Fibroblast of peridontal ligament (primary cell): ENCODE measurements around the gene SPOCK1.

Experiments used
- DNase-seq: peaks from one replicate; pipeline ENCODE4 v3.0.0-alpha.2; 2010; ENCODE audit errors: extremely low read depth

Gene SPOCK1

DNA sequence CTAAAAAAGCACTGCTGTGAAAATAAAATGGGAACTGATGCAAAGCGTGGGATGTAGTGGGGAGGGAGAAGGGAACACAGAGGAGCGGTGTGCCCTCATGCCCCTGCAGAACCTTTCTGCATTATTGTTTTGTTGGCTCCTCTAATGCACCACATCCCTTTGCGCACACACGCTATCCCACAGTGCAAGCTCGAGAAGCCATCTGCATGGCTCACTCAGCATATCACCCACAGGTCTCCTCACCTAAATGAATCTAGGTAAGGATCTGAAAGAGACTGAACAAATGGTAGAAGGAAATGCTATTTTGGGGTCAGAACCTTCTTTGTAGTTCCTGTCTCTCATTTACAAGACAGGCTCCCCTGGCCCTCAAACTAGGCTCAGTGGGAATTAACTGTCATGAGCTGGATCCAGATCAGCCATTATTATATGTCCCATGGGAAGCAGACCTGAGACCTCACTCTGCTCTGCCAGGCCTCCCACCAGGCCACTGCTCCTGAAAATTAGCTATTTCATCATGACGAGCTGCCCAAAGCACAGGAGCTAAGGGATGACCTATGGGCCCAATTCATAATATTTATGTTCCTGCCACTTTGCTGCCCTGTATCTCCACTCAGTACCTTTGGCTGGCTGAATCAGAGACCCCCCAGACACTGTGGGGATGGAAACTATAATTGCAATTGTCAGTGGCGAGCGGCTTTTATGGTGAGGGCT lies 169.4 kb downstream of the SPOCK1 start:
- no peak for DNase-seq

DNA sequence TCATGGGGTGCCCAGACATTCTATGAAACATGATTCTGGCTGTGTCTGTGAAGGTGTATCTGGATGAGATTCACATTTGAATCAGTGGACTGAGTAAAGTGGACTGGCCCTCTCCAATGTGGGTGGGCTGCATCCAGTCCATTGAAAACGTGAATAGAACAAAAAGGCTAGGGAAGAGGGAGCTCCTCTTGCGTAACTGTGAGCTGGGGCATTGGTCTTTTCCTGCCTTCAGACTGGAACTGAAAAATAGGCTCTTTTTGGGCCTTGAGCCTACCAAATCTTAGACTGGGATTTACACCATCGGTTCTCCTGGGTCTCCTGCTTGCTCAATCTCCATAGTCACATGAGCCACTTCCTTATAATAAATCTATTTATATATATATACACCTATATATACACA lies 170.1 kb downstream of the SPOCK1 start:
- no peak for DNase-seq

DNA sequence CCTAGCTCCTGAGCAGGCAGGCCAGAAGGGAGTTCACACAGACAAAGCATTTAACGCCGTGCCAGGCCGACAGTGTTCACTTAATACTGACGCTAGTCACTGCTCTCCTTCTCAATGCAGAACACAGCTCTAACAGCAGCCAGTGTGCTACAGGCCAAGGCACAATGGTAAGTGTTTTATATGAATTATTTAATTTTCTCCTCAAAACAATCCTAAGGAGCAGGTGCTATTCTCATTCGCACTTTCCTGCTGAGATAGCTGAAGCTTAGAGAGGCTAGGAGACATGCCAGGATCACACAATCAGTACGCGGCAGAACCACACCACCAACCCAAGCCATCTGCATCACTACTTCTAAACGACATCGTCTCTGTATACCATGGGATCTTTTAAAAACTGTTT lies 170.7 kb downstream of the SPOCK1 start:
- DNase-seq, result no peak

DNA sequence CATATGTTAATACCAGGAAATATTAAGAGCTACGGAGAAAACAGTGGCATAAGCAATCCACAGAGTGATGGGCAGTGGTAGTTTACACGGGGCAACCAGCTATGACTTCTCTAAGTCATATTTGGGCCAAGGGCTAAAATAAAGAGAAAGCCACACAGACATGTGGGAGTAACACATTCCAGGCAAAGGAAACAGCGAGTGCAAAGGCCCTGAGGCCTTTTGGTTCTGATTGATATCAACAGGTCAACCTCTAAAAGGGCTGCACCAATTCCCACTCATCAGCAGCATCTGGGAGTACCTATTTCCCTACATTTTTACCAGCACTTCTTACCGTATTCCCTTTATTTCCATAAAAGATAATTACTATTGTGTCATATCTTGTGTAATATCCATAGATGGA lies 173.4 kb downstream of the SPOCK1 start:
- DNase-seq, result no peak

DNA sequence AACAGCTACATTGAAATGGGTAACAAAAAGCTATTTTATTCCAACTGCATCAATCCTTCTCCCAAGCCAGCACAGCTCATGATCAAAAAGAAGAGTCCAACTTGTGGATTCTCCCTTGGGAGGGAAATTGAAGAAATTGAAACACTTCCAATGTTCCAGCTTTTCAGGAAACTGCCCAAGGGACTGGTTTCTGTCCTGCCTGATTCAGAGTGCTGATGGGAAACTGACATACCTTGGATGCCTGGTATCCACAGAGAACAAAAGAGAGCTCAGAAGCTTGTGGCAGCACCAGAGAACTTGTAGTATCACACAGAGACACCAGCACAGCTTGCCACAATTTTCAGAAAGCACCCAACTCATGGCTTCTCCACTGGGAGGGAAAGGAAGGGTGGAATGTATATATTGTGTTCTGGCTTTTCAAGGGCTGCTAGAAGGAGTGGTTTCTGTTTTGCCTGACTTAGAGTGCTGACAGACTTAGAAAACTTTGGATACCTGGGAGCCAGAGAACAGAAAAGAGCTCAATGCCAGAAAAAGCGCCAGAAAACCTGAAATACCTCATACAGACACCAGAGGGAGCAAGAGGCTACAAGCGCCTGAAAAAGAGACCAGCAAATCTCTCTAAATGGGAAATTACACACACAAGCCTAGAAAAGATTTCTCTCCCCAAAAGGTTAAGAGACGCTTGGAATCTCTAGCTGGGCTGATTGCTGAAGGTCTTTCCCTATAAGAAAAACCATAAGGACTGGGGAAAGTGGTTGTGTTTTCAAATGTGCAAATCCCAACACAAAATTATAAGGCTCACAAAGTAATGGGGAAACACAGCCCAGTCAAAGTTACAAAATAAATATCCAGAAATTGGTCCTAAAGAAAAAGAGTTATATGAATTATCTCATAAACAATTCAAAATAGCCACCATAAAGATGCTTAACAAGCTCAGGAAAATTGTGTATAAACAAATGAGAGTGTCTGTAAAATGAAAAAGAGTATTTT lies 178.8 kb downstream of the SPOCK1 start:
- peak; percentile 78 for DNase-seq

DNA sequence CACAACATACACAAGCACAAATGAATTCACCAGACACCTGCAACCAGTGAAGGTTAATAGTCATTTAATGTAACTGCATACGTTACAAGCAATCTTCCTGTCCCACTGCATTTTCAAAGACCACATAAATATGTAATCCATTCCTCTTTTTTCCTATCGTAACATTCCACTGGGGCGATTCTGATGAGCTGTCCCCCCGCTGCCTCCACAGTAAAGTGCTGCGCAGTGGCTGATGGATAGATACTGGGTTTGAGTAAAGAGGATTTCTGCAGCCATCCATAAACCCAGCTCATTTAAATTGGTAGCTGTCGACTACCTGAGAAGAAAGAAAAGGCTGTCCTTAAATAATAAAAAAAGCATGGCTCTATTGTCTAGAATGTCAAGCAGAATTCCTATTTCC lies 181.1 kb downstream of the SPOCK1 start:
- DNase-seq, result no peak

DNA sequence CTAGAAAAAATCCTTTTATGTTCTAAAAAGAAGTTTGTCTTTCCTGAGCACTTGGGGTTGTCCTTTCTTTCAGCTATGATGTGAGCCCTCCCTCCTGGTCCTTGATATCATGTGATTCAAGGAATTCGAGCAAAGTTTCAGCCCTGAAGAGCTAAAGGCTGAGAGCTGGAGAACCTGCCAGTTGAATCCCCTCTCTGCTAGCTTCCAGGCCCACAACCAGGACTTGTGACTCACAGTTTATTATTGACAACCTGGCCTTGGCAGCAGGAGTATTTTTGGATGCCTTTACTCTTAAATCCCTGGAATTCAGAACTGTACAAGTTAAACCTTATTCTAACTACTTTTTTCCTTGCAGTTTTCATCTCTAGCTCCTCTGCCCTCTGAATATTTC lies 182.8 kb downstream of the SPOCK1 start:
- peak; percentile 14 for DNase-seq

DNA sequence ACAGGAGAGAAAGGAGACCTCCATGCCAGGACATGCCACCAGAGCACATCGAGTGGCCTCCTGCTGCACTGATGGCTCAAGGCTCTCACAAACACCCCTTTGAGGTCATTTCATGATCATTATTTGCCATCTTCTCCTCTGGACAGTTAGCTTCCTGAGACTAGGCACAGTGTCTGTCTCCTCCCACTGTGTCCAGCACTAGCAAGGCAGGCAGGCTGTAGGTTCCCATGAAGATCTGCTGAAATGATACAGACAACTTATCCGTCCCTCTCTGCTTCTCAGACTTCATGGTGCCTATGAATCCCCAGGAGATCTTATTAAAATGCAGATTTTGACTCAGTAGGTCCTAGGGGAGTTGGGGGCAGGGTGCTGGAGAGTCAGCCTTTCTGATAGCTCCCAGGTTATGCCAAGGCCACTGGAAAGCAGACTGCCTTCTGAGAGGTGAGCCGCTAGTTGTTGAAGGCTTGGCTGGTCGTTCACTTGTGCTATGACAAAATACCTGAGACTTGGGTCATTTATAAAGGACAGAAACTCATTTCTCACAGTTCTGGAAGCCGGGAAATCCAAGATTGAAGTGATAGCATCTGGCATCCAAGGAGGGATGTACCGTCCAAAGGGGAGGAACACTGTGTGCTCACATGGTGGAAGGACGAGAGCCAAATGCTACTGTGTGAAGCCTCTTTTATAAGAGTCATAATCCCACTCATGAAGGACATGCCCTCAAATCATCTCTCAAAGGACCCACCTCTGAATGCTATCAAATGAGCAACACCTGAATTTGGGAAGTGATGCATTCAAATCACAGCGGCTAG lies 183.4 kb downstream of the SPOCK1 start:
- DNase-seq, result no peak

DNA sequence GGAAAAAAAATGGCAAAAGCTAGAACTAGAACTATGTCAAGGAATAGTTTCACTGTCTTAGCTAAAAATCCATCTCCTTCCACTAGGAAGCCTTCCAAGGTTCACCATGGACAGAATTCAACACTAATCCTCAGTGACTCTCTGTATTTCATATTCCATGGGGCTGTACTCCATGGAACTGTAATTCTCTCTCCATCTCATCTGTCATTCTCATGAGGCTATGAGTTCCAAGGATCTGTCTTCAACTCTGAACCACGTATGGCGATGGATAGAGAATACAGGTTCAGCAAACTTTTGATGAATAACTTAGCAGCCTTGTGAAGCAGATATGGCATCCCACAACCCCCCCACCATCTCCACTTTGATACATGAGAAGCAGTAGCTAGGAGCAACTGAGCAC lies 184.0 kb downstream of the SPOCK1 start:
- DNase-seq, result no peak

DNA sequence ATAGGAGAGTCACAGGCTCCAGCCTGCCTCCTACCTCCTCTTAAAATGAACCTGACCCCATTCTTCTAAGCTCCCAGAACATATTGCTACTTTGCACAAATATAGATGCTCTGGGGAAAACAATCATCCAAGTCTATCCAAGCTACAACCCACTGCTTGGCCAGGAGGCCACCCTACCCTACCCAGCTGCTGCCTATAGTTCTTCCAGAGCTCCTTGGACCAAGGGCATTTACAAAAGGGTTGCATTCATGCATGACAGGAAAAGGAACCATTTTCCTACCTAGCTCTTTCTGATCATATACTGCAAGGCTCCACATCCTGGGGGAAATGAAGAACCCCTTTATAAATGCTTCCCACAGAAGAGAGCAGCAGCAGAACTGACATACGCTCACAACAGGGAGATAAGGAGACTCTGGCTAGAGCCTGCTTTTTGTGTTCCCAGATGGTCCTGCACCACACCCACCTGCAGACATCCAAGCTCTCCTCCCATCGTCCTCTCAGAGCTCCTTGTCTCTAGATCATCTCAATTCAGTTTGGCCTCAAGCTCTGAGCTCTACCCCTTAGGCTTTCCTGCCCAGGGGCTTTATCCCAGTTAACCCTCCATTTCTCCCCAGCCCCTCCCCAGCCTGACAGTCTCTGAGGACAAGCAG lies 185.5 kb downstream of the SPOCK1 start:
- no peak for DNase-seq

DNA sequence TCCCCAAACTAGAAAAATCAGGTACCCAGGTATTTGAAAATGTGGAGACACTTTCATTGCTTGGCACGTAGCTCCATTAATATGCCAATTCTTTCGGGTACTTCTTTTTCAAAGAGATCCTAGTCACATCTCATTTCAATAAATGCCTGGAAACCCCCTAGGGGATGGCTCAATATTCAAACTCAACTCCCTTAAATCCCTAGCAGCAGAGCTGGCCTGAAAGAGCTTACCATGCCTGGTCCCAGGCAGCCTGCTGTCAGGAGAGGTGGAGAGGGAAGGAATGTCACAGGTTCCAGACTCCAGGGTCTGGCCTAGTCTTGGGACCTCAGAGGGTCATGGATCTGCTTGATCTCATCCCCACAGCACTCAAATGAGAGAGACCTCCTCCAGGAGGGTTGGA lies 187.1 kb downstream of the SPOCK1 start:
- DNase-seq, result no peak

DNA sequence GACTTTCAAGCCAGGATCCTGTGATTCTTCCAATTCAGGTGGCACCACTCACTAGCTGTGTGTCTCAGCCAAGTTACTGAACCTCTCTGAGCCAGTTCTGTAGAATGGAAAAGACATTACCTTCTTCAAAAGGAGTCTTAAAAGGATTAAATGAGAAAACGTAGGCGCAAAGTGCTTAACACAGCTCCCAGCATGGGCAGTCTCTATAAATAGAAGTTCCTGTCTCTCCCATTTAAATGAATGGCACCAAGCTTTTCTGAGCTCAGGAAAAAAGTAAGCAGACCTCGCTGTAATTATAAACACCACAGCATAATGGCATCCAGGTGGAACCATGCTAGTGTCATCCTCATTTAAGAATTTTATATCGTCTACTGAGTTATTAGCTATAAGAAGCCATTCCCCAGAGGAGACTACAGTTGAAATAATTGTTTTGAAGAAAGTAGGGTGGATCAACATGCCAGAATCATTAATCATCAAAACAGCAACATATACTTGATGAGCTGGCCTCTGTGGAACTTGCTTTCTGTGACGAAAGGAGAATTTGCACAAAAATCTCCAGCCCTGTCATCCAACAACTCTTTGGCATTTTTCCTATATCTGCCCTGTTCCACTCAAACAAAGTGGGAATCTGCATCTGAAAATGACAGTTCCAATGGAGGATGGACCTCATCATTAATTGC lies 188.9 kb downstream of the SPOCK1 start:
- peak; percentile 97 for DNase-seq

DNA sequence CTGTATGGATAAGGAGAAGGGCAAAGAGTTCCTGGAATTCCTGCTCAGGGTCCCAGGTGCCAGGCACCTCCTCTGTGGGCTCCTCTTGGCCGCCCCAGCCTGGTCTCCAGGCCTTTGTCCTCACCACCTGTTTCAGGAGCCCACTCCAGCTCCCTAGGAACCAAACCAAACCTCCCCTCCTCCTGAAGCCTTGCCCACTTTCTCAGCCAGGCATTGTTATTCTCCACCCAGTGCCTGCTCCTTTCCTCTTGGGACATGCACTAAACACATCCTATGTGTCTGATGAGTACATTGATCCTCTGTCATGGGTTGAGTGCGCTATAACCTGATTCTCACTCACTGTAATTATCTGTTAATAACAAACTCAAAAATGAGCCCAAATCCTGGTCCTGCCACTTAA lies 189.8 kb downstream of the SPOCK1 start:
- DNase-seq, result no peak

DNA sequence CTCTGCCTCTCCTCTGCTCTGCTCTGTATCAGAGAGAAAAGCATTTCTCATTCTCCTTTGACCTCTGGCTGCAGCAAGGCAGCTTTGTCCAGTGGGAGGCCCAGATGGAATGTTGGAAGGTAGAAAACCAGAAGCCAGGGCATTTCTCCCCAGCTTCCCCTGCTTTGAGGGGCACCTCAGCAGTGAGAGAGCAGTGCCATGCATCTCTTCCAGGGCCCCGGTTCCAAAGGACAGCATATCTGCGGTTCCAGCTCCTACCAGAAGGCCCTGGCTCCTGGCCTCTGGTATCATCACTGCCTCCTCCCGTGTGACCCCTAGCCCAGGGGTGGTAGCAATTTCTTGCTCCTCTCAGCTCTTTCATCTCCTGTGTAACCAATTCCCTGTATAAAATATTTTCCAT lies 190.8 kb downstream of the SPOCK1 start:
- no peak for DNase-seq

DNA sequence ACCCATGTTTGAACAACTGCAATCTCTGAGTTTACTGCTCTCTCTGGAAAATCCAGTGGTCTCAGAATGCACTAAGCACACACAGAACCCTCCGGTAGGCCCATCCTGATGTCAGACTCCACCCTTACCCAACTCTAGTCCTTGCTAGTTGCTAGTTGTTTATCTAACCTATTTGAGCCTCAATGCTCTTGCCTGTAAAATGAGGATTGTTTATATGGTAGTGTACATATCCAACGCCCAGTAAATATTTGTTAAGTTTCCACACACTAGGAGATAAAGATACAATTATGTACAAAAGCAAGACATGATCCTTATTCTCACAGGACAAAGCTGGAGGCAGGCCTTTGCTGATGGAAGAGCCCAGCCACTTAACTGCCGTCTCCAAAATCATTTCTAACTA lies 192.2 kb downstream of the SPOCK1 start:
- DNase-seq, result no peak

DNA sequence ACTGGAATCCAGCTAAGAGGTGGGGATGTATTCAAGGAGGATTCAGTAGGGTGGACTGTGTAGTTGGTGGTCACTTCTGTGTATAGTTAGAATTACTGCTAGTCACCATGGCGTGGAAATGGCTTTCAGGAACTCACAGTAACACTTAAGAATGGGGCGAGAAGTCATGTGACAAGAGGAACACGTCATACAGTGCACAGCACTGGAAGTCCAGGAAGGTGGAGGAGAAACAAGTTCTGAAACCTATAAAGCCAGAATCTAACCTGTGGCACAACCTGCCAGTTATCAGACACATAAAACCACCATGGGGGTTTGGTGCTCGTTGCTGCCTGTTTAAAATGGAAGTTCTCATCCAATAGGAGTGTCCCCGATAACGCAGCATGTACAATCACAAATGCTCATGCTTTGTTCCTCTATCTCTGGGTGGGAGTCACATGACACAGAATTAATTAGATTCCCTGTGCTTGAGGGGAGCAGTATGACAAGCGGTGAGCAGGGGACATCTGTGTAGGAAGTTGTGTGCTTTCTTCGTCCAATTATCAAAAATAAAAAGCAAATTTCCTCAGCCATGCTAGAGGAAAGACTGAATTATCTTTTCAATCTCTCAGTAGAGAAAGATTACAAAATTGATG lies 193.0 kb downstream of the SPOCK1 start:
- DNase-seq, result no peak

DNA sequence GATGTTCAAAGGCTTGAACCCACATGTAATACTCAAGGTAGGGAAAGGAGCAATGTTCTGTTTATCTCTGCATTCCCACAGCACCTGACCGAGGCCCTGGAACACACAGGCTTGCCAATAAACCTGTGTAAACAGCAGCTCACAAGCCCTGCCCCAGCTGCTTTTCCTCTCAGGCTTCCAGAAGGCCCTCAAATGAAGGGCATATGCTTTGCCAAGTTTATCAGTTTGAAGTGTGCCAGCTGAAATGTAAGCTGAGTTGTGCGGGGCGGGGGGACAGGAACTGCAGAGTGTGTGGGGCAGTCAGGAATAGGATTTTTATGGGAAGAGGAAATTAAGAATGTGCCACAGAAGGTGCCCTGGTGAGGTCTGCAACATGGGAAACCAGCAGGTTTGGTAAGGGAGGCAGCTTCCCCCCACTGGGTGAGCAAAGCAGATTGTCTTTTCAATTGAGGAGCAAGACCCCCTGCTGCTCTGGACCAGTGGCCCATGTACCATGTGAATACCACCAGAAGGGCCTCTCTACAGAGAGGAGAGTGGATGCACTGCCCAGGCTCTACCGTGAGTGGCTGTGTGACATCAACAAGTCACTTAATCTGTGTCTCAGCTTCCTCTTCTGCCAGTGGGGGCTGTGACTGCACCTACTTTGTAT lies 194.8 kb downstream of the SPOCK1 start:
- DNase-seq, result no peak

DNA sequence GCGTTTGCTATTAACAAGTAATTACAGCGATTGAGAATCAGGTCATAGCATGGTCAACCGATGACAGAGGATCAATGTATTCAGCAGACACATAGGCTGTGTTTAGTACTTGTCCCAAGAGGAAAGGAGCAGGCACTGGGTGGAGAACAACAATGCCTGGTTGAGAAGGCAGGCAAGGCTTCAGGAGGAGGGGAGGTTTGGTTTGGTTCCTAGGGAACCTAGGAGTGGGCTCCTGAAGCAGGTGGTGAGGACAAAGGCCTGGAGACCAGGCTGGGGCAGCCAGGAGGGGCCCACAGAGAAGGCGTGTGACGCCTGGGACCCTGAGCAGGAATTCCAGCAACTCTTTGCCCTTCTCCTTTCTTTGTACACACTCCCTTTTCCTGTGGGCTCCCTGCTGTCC lies 195.6 kb downstream of the SPOCK1 start:
- DNase-seq, result no peak

DNA sequence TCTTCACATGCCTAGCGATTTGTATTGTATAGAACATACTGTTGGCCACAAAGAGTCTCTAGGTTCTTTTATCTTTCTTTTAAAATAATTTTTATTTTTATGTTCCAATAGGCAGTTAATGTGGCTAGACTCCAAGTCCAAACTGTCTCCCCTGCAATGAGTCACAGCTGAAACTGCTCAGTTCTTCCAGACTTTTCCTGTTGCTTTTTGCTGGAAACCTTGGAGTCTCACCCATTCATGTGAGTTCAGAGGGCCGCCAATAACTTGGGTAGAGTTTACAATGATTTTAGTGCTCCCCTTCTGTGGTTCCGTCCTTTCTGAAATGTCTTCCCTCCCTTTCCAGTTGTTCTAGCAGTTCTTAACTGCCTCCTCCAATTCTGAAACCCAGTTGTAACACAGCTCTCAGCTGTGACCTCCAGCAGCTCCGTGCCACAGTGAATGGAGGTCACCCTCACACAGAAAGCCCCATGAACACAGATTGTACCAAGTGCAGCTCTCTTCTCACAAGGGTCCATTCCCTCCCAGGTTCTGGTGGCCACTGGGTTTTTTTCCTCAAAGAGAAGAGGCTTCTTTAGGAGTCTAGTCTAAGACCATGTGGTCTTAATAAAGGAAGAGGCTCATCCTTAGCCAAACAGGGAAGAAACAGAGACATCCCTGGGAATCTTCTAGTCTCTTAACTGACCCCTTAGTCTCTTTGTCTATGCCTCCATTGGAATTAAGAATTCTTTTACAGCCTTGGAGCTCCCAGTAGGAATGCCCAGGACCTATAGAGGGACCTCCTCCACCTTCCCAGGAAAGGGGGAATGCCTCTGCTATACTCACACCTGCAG lies 198.5 kb downstream of the SPOCK1 start:
- peak; percentile 63 for DNase-seq
